VCaP (cell line): Measurements from ENCODE around the gene TMEM161B.

Source experiments
- H3K27ac ChIP-seq: fragments of 450-650 bp; 2 replicates; pipeline ENCODE4 v1.5.1; 2017
- CTCF ChIP-seq: fragments of 450-650 bp; conservative IDR thresholded peaks from 2 replicates; pipeline ENCODE4 v1.5.1; 2017; ENCODE audit warnings: mild to moderate bottlenecking, moderate library complexity

The TMEM161B gene

GRCh38 chr5:88248743-88249540, 19.7 kb downstream of the TMEM161B start:
- no peak overlapping the region for H3K27ac ChIP-seq
- TF ChIP-seq CTCF = no peak

GRCh38 chr5:88248094-88248493, 20.6 kb downstream of the TMEM161B start:
- H3K27ac ChIP-seq = no peak overlapping the region
- no peak for TF ChIP-seq CTCF

GRCh38 chr5:88245893-88246244, 22.8 kb downstream of the TMEM161B start:
- no peak for TF ChIP-seq CTCF
- peak overlapping the region; percentile 76 for H3K27ac ChIP-seq

GRCh38 chr5:88245241-88245892, 23.3 kb downstream of the TMEM161B start:
- H3K27ac ChIP-seq = peak overlapping the region; percentile 76
- no peak for TF ChIP-seq CTCF

GRCh38 chr5:88244686-88245085, 24.0 kb downstream of the TMEM161B start:
- TF ChIP-seq CTCF = no peak

GRCh38 chr5:88243493-88243892, 25.2 kb downstream of the TMEM161B start:
- H3K27ac ChIP-seq = peak overlapping the region; percentile 76

More at GRCh38 chr5:88244686-88245085, 24.0 kb downstream of the TMEM161B start:
- peak overlapping the region; percentile 76 for H3K27ac ChIP-seq

- TF ChIP-seq CTCF = no peak
- no peak overlapping the region for H3K27ac ChIP-seq
These were observed 29.9 kb downstream of the TMEM161B start for GRCh38 chr5:88238732-88239131.
